SK-N-SH treated with all-trans-retinoic acid at 6 μM for 48 hours (cell line): Measurements from ENCODE around the gene AUH.

ENCODE experiments used
- CSRNP3 ChIP-seq: fragments of 250-450 bp; sonication (Bioruptor Pico); IDR thresholded peaks from 2 replicates; pipeline ENCODE4 v1.5.1; 2021; ENCODE audit warnings: mild to moderate bottlenecking, moderate library complexity
- ESRRG ChIP-seq: fragments of 250-450 bp; sonication (Bioruptor Pico); IDR thresholded peaks from 2 replicates; pipeline ENCODE4 v1.6.1; 2021; ENCODE audit warnings: mild to moderate bottlenecking
- ZFP30 ChIP-seq: fragments of 450-650 bp; formaldehyde crosslinking; IDR thresholded peaks from 2 replicates; pipeline ENCODE4 v1.5.0; 2022; ENCODE audit warnings: mild to moderate bottlenecking, moderate library complexity

- TF ChIP-seq ZFP30 (CRISPR knock-in tag): no peak
- TF ChIP-seq CSRNP3 (CRISPR knock-in tag): no peak
- TF ChIP-seq ESRRG (CRISPR knock-in tag): no peak
Observed at GRCh38 chr9:91174772-91175171, 186.9 kb downstream of the AUH start.
